ENCODE measurements around the gene TRIOBP. TPM values are rescaled to one million over a fixed set of nuclear protein-coding genes. Genes with fewer than 3 reads are reported as not detected.

TRIOBP gene
- total and polyA plus RNA-seq, 2 of the 4 experiments (the other 2 are of a cell fraction) = 46.4 to 69.8 TPM

DNA sequence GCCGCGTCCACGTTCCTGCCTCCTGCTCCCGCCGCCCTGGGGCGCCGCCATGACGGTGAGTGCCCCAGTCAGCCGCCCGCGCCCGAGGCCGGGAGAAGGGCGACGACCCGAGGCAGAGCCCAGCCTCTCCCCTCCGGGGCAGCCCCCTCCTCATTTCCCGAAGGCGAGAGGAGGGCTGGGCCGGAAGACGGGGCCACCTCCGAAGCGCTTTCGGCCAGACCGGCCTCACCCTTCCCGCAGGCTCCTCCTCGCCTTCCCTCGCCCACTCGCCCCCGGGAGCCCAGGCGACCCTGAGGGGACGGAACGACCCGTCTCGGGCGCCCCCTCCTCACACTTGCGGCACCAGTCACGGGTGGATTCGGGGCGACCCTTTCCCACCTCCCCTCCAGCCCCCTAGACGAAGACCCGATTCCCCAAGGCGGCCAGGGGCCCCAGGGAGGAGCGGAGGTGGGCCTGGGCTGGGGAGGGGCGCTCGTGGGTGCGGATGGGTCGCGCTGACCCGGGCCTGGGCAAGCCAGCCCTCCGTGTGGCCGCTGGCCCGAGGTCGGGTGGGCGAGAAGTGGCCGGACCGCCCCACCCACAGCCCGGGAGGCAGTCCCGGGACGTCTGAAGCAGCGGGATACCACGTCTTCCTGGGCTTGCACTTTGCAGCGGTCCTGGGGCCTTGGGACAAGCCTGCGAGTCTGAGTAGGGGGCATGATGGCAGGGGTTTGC is 49.7 kb downstream of the TRIOBP start:
- peak overlapping the region; percentile 94 for H3K56ac ChIP-seq (ENCODE audit: extremely low read depth, insufficient read depth, low read length)
- ATAC-seq (ENCODE audit: low read depth) (peak; percentile 10), DNase-seq (no peak)
- peak overlapping the region; percentile 100 for H2AK9ac ChIP-seq (replicated peaks; ENCODE audit: low read depth, low read length, poor library complexity)
- H3K23ac ChIP-seq (ENCODE audit: low read depth, low read length) = peak overlapping the region; percentile 94
- no peaks in the 10 kb centered on the region; the same call in 1 of the 2 replicates for H3K36me3 ChIP-seq (ENCODE audit: control insufficient read depth, insufficient read depth, low read length)
- peak overlapping the region; percentile 81 for H4K5ac ChIP-seq (ENCODE audit: low read depth, low read length)
- peaks cover 52% of the 10 kb centered on the region for H3K4me1 ChIP-seq (ENCODE audit: control insufficient read depth, insufficient read depth, low read length)
- H2BK120ac ChIP-seq (ENCODE audit: low read depth, low read length) = peak overlapping the region; percentile 80
- peak overlapping the region; percentile 98 for H2BK5ac ChIP-seq (ENCODE audit: low read depth, low read length, poor library complexity, severe bottlenecking)
- H3K4me2 ChIP-seq (ENCODE audit: low read depth, low read length) = peak overlapping the region; percentile 86
- peak overlapping the region; percentile 4; the same call in 1 of the 2 replicates for H2BK20ac ChIP-seq (ENCODE audit: low read depth, low read length)
- TF ChIP-seq CHD1 (IDR thresholded peaks at IDR 0.05; ENCODE audit: low read depth, low read length) (peak; percentile 30; the same call in 1 of the 2 replicates), FOS (IDR thresholded peaks at IDR 0.05; ENCODE audit: low read depth, low read length) (no peak)
- peak overlapping the region; percentile 96 for H2AK5ac ChIP-seq (ENCODE audit: low read depth, low read length)
- peak overlapping the region; percentile 77; the same call in 1 of the 3 replicates for H2BK15ac ChIP-seq (ENCODE audit: low read depth, low read length)
- peak overlapping the region; percentile 97 for H3K4me3 ChIP-seq (ENCODE audit: insufficient read depth, low read depth, low read length)
- peaks cover 16 to 75% of the 10 kb centered on the region in 2 experiments for H3K79me1 ChIP-seq (ENCODE audit: low read depth in 1 of 2, low read length in 2 of 2)
- H4K8ac ChIP-seq (ENCODE audit: low read depth in 2 of 2, low read length in 2 of 2) = peak overlapping the region; percentile 90
- H3K9ac ChIP-seq (ENCODE audit: low read depth, low read length) = peak overlapping the region; percentile 99
- peaks cover 37% of the 10 kb centered on the region for H4K20me1 ChIP-seq (ENCODE audit: insufficient read depth, low read length)
- peak overlapping the region; percentile 86 for H2AFZ ChIP-seq (replicated peaks; ENCODE audit: low read length, poor library complexity)
- peak overlapping the region; percentile 100 for H3K27ac ChIP-seq (ENCODE audit: insufficient read depth, low read length)
- intact Hi-C loops (cut with micrococcal nuclease) = no loop called here
- CTCF ChIA-PET = no interaction called here
- H3K9me3 ChIP-seq (ENCODE audit: control insufficient read depth, insufficient read depth, low read length) = no peaks in the 10 kb centered on the region
- peak overlapping the region; percentile 92 for H3K14ac ChIP-seq (replicated peaks; ENCODE audit: low read depth, low read length)
- in situ Hi-C loops (cut with MboI; ENCODE audit: low sequenced_read_pairs) = no loop called here
- peaks cover 29% of the 10 kb centered on the region for H3K9me1 ChIP-seq (ENCODE audit: insufficient read depth, low read length)
- 0% methylated on average over 29 of the region's 64 CpGs; no CpG with 5 or more reads in 1 of the 2 experiments for WGBS, 2 experiments (ENCODE audit: extremely low coverage in 2 of 2, insufficient read length in 1 of 2)
- POLR2A ChIA-PET (ENCODE audit: unreplicated experiment) = no interaction called here
- H4K91ac ChIP-seq (ENCODE audit: insufficient read depth, low read depth, low read length) = peak overlapping the region; percentile 96
- peak overlapping the region; percentile 63; the same call in 1 of the 2 replicates for H3K18ac ChIP-seq (ENCODE audit: low read depth, low read length)
- H3K27me3 ChIP-seq (ENCODE audit: control insufficient read depth, insufficient read depth, low read length) = no peaks in the 10 kb centered on the region
- dilution Hi-C loops (cut with HindIII; ENCODE audit: low sequenced_read_pairs, unreplicated experiment) = no loop called here
- BruUV-seq (replicated peaks) = no TSS peak
- peak overlapping the region; percentile 95 for H3K4ac ChIP-seq (ENCODE audit: low read depth, low read length)

Measured in IMR-90 (cell line).